ENCODE results near the gene IFFO2.

Gene IFFO2

GRCh38 chr1:18907021-18907916 is 49.2 kb downstream of the IFFO2 start:
- TF ChIP-seq RAD21 (IDR thresholded peaks at IDR 0.05; ENCODE audit: low read depth) = peak; percentile 73
- no peak for TF ChIP-seq TEAD4 (IDR thresholded peaks at IDR 0.05)

GRCh38 chr1:18903291-18903756 is 53.2 kb downstream of the IFFO2 start:
- TF ChIP-seq USF1 (IDR thresholded peaks at IDR 0.05) (no peak), EGR1 (IDR thresholded peaks at IDR 0.05) (no peak), TEAD4 (IDR thresholded peaks at IDR 0.05) (no peak), YY1 (IDR thresholded peaks at IDR 0.05; ENCODE audit: low read depth) (no peak), REST (IDR thresholded peaks at IDR 0.05; ENCODE audit: low read depth) (no peak), MAX (IDR thresholded peaks at IDR 0.05) (no peak), NFIC (IDR thresholded peaks at IDR 0.05) (no peak), TCF12 (IDR thresholded peaks at IDR 0.05; ENCODE audit: low read depth) (no peak), CEBPB (IDR thresholded peaks at IDR 0.05) (no peak), CREB1 (IDR thresholded peaks at IDR 0.05; ENCODE audit: low read depth) (no peak), FOXM1 (IDR thresholded peaks at IDR 0.05; ENCODE audit: borderline replicate concordance, low read depth) (no peak), TAF1 (IDR thresholded peaks at IDR 0.05; ENCODE audit: low read depth) (no peak)

GRCh38 chr1:18902523-18903290 is 53.8 kb downstream of the IFFO2 start, which contains the start of gene ALDH4A1:
TSS of gene ALDH4A1 (minus strand) at chr1:18902555. CDS start at chr1:18902523, 32 bp downstream.
- TF ChIP-seq ZBTB7A (IDR thresholded peaks at IDR 0.05; ENCODE audit: low read depth) = no peak
- TF ChIP-seq TEAD4 (IDR thresholded peaks at IDR 0.05) = 0 out of 2 replicates have a peak, but pooled peaks have one; percentile 8
- TF ChIP-seq YY1 (IDR thresholded peaks at IDR 0.05; ENCODE audit: low read depth) = peak; percentile 35; the same call in 1 of the 2 replicates
- TF ChIP-seq MAX (IDR thresholded peaks at IDR 0.05) = peak; percentile 97
- no peak; the same call in 1 of the 2 replicates for TF ChIP-seq EP300 (IDR thresholded peaks at IDR 0.05; ENCODE audit: borderline replicate concordance)
- TF ChIP-seq CEBPB (IDR thresholded peaks at IDR 0.05) = no peak
- peak; percentile 33; the same call in 1 of the 2 replicates for TF ChIP-seq TAF1 (IDR thresholded peaks at IDR 0.05; ENCODE audit: low read depth)
- TF ChIP-seq USF1 (IDR thresholded peaks at IDR 0.05) = peak; percentile 98
- TF ChIP-seq REST (IDR thresholded peaks at IDR 0.05; ENCODE audit: low read depth) = no peak
- TF ChIP-seq TCF12 (IDR thresholded peaks at IDR 0.05; ENCODE audit: low read depth) = no peak

GRCh38 chr1:18901952-18902522 is 54.4 kb downstream of the IFFO2 start:
- TF ChIP-seq YY1 (IDR thresholded peaks at IDR 0.05; ENCODE audit: low read depth) = no peak
- no peak for TF ChIP-seq TAF1 (IDR thresholded peaks at IDR 0.05; ENCODE audit: low read depth)
- TF ChIP-seq CEBPB (IDR thresholded peaks at IDR 0.05) = no peak
- no peak for TF ChIP-seq ZBTB7A (IDR thresholded peaks at IDR 0.05; ENCODE audit: low read depth)
- no peak for TF ChIP-seq EGR1 (IDR thresholded peaks at IDR 0.05)
- TF ChIP-seq TEAD4 (IDR thresholded peaks at IDR 0.05) = no peak
- no peak for TF ChIP-seq RAD21 (IDR thresholded peaks at IDR 0.05; ENCODE audit: low read depth)
- no peak for TF ChIP-seq CREB1 (IDR thresholded peaks at IDR 0.05; ENCODE audit: low read depth)
- no peak for TF ChIP-seq FOXM1 (IDR thresholded peaks at IDR 0.05; ENCODE audit: borderline replicate concordance, low read depth)

Measured in Ishikawa (cell line).